Measurements from ENCODE around the gene CPAMD8.

- TF ChIP-seq GATA2 (IDR thresholded peaks at IDR 0.05; ENCODE audit: low read depth, low read length) (no peak), GATA3 (IDR thresholded peaks at IDR 0.05; ENCODE audit: low read depth, low read length) (no peak)
Measured at GRCh38 chr19:16977306-16977705, 49.3 kb downstream of the CPAMD8 start.
